GM20431 (cell line): Measurements from ENCODE around the gene MEIOB.
"Not testable (repeated sequence)": the region's sequence is repeated elsewhere in the genome, so short reads cannot be mapped to it uniquely, and the experiment has no call there.

Experiments
- in situ Hi-C: fragments of 300-500 bp; cut with MseI, MboI; formaldehyde crosslinking; loops from one replicate; pipeline ENCODE4 v1.15.0; 2020; ENCODE audit warnings: low sequenced_read_pairs; ENCODE audit not compliant: unreplicated experiment

Gene MEIOB

DNA sequence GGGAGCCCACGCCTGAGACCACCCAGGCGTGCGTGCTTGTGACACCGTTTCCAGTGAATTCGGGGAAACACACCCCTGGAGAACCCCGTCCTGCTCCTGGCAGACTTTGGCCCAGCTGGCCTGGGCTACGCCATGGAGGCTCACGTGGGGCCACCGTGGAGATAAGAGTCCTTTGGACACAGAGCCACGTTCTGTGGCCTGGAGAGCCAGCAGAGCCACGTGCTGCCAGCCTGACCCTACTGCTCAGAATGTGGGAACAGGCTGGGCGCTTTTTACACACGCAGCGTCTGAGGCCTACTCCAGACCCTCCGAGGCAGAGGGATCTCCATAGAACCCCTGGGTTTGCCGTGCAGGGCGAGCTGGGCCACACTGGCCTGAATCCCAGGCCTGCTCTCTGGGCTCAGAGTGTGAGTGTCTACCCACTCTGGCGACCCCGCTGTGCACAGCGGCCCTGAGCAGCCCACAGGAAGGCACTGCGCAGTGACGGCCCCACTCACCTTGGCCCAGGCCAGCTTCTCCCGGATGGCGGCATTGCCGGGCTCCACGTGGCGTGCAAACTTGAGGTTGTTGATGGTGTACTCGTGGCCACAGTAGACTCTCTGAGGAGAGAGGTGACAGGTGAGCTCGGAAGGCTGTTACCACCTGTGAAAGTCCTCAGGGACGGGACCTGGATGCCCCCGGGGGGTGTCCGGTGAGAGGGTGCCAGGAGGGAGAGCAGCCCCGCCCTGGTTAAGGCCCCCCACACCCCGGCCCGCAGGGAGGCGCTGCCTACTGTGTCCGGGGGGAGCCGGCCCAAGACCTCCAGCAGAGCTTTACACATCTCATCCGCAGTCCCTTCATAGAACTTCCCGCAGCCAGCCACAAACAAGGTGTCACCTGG is 55.3 kb downstream of the MEIOB start:
- in situ Hi-C loops, result no loop called here

DNA sequence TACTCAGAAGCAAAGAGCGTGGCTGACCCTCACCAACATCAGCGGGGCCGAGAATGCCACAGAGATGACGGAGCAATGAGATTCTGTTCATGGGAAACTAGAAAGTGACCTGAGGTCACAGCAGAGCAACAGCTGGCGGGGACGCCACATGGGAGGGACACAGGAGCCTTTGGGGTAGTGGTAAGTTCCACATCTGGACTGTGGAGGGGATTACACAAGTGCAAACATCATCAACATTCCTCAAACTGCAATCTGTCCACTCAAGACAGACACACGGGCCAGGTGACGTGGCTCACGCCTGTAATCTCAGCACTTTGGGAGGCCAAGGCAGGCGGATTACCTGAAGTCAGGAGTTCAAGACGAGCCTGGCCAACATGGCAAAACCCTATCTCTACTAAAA is 56.5 kb downstream of the MEIOB start:
- in situ Hi-C loops, result no loop called here

- in situ Hi-C loops, result no loop called here
Measured at GRCh38 chr16:1812732-1813163, 59.2 kb downstream of the MEIOB start.

- in situ Hi-C loops, result no loop called here
Measured at GRCh38 chr16:1810536-1810935, 61.4 kb downstream of the MEIOB start.

DNA sequence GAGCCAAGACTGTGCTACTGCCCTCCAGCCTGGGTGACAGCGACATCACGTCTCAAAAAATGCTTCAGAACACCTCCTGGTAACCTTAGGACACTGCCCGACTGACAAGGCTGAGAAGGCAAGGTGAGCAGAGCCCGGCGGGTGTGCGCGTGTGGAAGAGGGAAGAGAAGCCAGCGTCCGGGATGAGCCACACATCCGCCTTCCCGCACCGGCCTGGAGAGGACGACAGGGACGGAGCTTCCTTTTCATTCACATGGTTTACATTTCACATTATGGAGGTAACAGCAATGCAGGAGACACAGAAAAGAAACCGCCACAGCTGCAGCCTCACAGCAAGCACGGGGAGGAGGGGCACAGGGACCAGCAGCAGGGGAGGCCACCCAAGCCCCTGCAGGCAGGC is 61.9 kb downstream of the MEIOB start:
- in situ Hi-C loops, result no loop called here

DNA sequence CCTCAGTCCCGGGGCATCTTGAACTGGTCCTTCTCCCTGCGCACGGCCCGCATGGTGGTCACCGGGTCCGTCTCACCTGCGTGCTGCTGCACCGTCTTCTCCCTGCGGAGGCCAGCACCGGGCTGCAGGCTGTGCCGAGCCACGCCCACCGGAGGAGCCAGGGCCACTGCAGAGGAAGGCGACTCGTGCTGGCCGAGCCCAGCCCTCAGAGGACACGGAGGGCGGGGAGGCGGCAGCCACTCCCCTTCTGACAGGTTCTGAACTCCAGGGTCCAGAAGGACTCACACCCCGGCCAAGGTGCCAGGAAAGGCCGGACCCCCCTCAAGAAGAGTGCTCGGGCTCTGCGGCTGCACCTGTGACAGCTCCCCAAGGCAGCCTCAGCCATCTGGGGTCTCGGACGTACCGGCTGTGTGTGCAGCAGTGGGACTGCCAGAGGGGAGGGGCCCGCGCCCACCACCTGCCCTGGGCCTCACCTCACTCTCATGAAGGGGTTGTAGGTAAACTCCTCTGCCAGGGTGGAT is 62.6 kb downstream of the MEIOB start:
- in situ Hi-C loops, result no loop called here

- in situ Hi-C loops, result no loop called here
Measured at GRCh38 chr16:1808691-1809090, 63.3 kb downstream of the MEIOB start.

- in situ Hi-C loops, result no loop called here
Measured at GRCh38 chr16:1807626-1808025, 64.3 kb downstream of the MEIOB start.

DNA sequence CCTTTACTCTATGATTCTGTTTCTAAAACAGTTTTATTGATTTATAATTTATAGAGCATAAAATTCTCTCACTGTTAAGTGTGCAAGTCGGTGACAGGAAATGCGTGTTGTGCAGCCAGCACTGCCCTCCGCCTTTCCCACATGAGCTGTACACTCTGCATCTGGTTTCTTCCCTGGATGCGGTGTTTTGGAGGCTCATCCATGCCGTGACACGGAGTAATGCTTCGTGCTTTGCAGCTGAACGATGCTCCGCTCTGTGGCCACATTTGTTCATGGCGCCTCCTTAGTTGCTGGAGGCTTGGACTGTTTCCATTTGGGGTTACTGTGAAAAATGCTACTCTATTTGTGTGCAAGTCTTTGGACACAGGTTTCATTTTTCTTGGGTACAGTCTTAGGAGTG is 71.3 kb downstream of the MEIOB start:
- in situ Hi-C loops, result no loop called here

- in situ Hi-C loops, result not testable (repeated sequence)
Measured at GRCh38 chr16:1799263-1799662, 72.7 kb downstream of the MEIOB start.

DNA sequence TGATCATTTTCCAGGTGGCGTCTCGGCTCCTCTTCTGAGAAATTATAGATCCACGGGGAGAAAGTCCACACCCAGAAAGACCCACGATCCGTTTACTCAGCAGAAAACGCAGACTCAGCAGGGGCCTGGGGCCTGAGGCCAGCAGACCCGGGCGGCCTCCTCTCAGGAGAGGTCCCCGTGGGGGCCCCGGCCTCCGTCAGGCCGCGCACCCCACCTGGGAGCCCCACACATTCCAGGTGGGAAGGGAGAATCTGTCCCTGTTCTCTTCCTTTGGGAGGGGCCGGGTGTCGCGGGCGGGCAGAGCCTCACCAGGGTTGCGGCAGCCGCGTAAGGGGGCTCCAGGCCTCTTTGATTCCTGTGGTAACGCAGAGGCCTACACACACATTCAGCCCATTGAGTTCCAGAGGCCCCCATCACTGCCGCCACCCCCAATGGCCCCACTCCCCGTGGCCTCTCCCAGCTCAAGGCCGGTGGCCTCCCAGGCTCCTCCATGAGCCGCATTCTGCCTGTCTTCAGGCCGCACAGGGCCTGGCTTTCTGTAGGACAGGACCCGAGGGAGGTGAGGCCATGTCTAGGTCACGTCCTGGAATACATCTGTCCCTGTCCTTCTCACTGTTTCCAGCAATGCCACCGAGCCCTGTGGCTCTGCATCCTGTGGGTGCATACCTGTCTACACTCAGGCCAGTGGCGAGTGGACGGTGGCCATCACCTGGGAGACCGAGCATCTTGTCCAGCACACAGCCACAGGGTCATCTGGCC is 76.9 kb downstream of the MEIOB start:
- in situ Hi-C loops, result no loop called here

DNA sequence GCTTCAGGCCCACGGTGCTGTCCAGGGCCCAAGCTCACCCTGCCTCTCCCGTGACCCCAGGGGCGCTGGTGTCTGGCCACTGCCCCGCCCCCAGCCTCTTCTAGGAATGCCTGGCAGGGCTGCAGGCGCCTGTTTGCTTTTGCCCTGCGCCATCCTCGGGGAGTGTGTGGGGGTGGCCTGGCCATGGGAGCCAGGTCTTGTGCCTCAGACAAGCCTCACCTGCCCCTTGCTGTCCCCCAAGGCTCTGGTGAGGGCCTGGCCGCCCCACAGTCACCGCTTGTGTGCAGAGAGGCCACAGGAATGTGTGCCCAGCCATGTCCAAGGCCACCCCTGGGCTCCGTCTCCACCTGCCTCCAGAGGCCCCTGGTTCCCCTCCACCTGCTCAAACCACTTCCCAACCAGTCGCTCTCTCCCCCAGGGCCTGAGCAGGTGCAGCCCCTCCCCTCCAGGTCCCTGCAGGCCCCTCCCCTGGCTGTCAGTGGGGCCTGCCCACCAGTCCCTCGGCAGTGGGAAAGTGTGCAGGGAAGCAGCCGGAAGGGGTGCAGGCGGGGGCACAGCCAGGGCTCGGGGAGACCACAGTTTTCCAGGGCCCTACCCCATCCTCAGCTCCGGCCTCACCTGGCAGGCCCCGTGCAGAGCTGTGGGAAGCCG is 77.6 kb downstream of the MEIOB start:
- in situ Hi-C loops, result no loop called here

- in situ Hi-C loops, result no loop called here
Measured at GRCh38 chr16:1793578-1794220, 78.3 kb downstream of the MEIOB start, which contains the start of gene IGFALS. Gene IGFALS, minus strand, starts transcription at chr16:1793705. Its CDS starts 53 bp downstream, at chr16:1793652.

- in situ Hi-C loops, result no loop called here
Measured at GRCh38 chr16:1792836-1793577, 79.0 kb downstream of the MEIOB start.

DNA sequence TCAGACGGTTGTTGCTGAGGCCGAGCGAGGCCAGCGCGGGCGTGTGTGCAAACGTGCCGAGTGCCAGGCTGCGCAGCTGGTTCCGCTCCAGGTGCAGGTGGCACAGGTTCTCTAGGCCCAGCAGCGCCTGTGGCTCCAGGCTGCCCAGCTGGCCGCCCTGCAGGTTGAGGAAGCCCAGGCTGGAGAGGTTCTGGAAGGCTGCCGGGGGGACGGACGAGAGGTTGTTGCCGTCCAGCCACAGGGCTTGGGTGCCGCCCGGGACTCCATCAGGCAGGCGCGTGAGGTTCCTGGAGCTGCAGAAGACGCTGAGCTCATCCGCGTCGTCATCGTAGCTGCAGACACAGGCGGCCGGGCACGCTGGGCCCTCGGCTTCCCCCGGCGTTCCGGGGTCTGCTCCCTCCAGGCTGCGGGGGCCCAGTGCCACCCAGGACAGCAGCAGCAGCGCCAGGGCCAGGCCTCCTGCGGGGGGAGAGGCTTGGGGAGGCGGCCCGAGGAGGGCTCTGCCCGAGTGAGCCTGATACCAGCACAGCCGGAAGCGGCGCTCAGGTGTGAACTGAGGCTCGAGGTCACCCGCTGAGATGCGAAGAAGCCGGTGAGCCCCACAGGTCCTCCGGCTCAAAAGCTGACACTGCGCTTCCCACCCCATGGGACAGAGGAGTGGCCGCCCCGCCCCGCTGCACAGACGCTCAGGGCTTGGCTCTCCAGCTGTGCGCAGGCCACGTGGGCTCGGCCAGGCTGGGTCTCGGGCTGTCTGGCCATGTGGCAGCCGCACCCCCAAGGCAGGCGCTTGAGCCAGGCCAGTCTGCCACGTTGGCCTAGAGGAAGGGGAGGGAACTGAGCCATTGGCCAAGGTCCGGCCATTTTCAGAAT is 79.8 kb downstream of the MEIOB start:
- in situ Hi-C loops, result no loop called here

DNA sequence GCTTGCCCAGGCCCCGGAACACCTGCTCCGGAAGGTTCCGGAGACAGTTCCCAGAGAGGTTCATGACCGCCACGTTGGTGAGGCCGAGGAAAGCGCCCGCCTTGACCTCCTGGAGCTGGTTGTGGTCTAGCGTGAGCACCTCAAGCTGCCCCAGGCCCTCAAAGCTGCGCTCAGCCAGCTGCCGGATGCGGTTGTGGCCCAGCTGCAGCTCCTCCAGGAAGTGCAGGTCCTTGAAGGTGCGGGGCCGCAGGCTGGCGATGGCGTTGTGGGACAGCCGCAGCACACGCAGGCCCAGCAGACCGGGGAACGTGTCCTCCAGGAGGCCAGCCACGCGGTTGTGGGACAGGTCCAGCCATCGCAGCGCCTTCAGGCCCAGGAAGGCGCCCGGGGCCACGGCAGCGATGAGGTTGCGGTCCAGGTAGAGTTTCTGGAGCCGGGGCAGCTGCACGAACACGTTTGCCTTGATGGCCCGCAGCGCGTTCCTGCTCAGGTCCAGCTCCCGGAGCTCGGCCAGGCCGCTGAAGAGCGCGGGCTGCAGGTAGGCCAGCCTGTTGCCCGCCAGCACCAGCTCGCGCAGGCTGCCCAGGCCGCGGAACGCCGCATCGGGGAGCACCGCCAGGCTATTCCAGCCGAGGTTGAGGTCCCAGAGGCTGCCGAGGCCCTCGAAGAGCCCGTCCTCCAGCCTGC is 80.6 kb downstream of the MEIOB start:
- in situ Hi-C loops, result no loop called here

GRCh38 chr16:1790611-1791255 is 81.2 kb downstream of the MEIOB start:
- in situ Hi-C loops, result no loop called here
